NCI-H69 (cell line): ENCODE measurements around the gene TUFM.
"Not testable (repeated sequence)": the region's sequence is repeated elsewhere in the genome, so short reads cannot be mapped to it uniquely, and the experiment has no call there.

ENCODE experiments used
- DNase-seq: peaks from one replicate; lab custom pipeline; 2025; lab: John Stamatoyannopoulos, UW

Gene TUFM

GRCh38 chr16:28846080-28846932 is at the start of gene TUFM:
TSS of gene TUFM (minus strand) at chr16:28846348. CDS start at chr16:28846269, 79 bp downstream.
- DNase-seq = peak; percentile 99

GRCh38 chr16:28895609-28896008 is 49.5 kb upstream of the TUFM start:
- no peak for DNase-seq

- no peak for DNase-seq
Observed at GRCh38 chr16:28893291-28893690, 47.1 kb upstream of the TUFM start.

- DNase-seq = no peak
Observed at GRCh38 chr16:28891964-28892890, 46.1 kb upstream of the TUFM start.

GRCh38 chr16:28890355-28890754 is 44.2 kb upstream of the TUFM start:
- DNase-seq = not testable (repeated sequence)

GRCh38 chr16:28886945-28887344 is 40.8 kb upstream of the TUFM start:
- DNase-seq = no peak

- no peak for DNase-seq
Observed at GRCh38 chr16:28884045-28884444, 37.9 kb upstream of the TUFM start.

- peak; percentile 22 for DNase-seq
Observed at GRCh38 chr16:28883221-28883996, 37.3 kb upstream of the TUFM start.

- no peak for DNase-seq
Observed at GRCh38 chr16:28882551-28883160, 36.5 kb upstream of the TUFM start.

- DNase-seq = not testable (repeated sequence)
Observed at GRCh38 chr16:28881565-28881964, 35.4 kb upstream of the TUFM start.

- no peak for DNase-seq
Observed at GRCh38 chr16:28880955-28881354, 34.8 kb upstream of the TUFM start.

GRCh38 chr16:28880589-28880915 is 34.4 kb upstream of the TUFM start:
- DNase-seq = no peak

- DNase-seq = peak; percentile 98
Observed at GRCh38 chr16:28879841-28880588, 33.9 kb upstream of the TUFM start.

GRCh38 chr16:28879261-28879840 is 33.2 kb upstream of the TUFM start:
- DNase-seq = no peak

- no peak for DNase-seq
Observed at GRCh38 chr16:28878083-28878926, 32.2 kb upstream of the TUFM start, which contains the start of gene ATP2A1. TSS of gene ATP2A1 (plus strand) at chr16:28878488. CDS start at chr16:28878672, 184 bp downstream.

GRCh38 chr16:28877655-28878000 is 31.5 kb upstream of the TUFM start:
- DNase-seq = no peak

GRCh38 chr16:28876973-28877654 is 31.0 kb upstream of the TUFM start:
- DNase-seq = no peak

GRCh38 chr16:28876019-28876659 is 30.0 kb upstream of the TUFM start:
- DNase-seq = no peak
